BE2C (cell line): ENCODE measurements around the gene PPP3CA.

ENCODE experiments used
- DNase-seq: peaks from one replicate; pipeline ENCODE4 v3.0.0-alpha.2; 2020
- H3K27me3 ChIP-seq: fragments of 250-450 bp; sonication (Bioruptor Pico); 2 replicates; pipeline ENCODE4 v1.5.1; 2020; ENCODE audit warnings: mild to moderate bottlenecking
- H3K36me3 ChIP-seq: fragments of 250-450 bp; sonication (Bioruptor Pico); 2 replicates; pipeline ENCODE4 v1.5.1; 2020; ENCODE audit warnings: mild to moderate bottlenecking
- H3K4me1 ChIP-seq: fragments of 250-450 bp; sonication (Bioruptor Pico); 2 replicates; pipeline ENCODE4 v1.5.1; 2020
- H3K4me3 ChIP-seq: 2 replicates; pipeline ENCODE4 v1.5.1; 2011; ENCODE audit warnings: low read depth, low read length
- H3K9me3 ChIP-seq: fragments of 250-450 bp; sonication (Bioruptor Pico); 2 replicates; pipeline ENCODE4 v1.5.1; 2020
- CTCF ChIP-seq: IDR thresholded peaks from 2 replicates; pipeline ENCODE4 v1.5.1; 2012; ENCODE audit warnings: mild to moderate bottlenecking, low read depth, low read length

PPP3CA gene

GRCh38 chr4:101074326-101074725 lies 273.0 kb downstream of the PPP3CA start:
- no peaks in the 10 kb centered on the region for H3K27me3 ChIP-seq
- H3K9me3 ChIP-seq = no peaks in the 10 kb centered on the region
- DNase-seq = no peak
- no peak for TF ChIP-seq CTCF
- no peak overlapping the region for H3K4me3 ChIP-seq
- H3K4me1 ChIP-seq = no peaks in the 10 kb centered on the region; the same call in 1 of the 2 replicates
- no peaks in the 10 kb centered on the region for H3K36me3 ChIP-seq

- Histone ChIP-seq H3K4me3 (no peak overlapping the region), H3K36me3 (no peaks in the 10 kb centered on the region), H3K27me3 (no peaks in the 10 kb centered on the region), H3K4me1 (peaks cover 6% of the 10 kb centered on the region), H3K9me3 (no peaks in the 10 kb centered on the region)
- no peak for TF ChIP-seq CTCF
- no peak for DNase-seq
These were observed 276.1 kb downstream of the PPP3CA start for GRCh38 chr4:101071241-101071640.

DNA sequence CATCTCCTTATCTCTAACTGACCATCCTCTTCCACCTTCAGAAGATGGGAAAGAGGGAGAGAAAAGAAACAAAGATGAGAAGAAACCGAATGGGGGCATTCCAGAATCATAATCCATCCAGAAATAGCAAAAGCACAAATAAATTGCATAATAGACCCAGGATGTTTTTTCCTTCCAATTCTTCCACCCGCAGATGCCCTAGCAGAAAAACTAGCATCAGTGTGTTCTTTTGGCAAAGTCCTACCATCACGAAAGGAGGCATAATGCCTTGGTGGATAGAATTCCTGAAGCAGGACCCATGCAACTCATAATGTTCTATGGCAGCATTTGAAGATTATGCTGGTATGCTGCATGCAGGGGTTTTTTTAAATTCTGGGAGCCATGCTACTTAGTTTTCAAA lies 279.2 kb downstream of the PPP3CA start:
- TF ChIP-seq CTCF = no peak
- H3K27me3 ChIP-seq = no peaks in the 10 kb centered on the region
- H3K36me3 ChIP-seq = no peaks in the 10 kb centered on the region
- DNase-seq = no peak
- H3K9me3 ChIP-seq = no peaks in the 10 kb centered on the region
- H3K4me3 ChIP-seq = no peak overlapping the region
- H3K4me1 ChIP-seq = peaks cover 29% of the 10 kb centered on the region

DNA sequence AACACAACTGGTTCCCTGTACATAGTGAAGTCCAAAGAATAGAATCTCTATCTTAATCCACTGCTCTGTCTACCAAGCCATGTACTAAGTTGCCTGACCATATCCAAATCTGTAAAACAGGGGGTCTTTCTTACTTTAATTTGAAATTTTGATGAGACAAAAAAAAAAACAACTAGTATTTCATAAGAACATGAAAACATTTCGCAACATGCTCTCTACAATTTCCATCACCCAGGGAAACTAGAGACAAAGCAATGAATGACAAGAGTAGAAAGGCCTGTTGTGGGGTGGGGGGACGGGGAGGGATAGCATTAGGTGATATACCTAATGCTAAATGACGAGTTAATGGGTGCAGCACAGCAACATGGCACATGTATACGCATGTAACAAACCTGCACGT lies 279.9 kb downstream of the PPP3CA start:
- no peaks in the 10 kb centered on the region for H3K9me3 ChIP-seq
- DNase-seq = no peak
- H3K4me3 ChIP-seq = no peak overlapping the region
- TF ChIP-seq CTCF = no peak
- H3K36me3 ChIP-seq = no peaks in the 10 kb centered on the region
- peaks cover 29% of the 10 kb centered on the region for H3K4me1 ChIP-seq
- H3K27me3 ChIP-seq = no peaks in the 10 kb centered on the region

- DNase-seq = no peak
- Histone ChIP-seq H3K4me1 (peaks cover 29% of the 10 kb centered on the region), H3K36me3 (no peaks in the 10 kb centered on the region), H3K4me3 (no peak overlapping the region), H3K27me3 (no peaks in the 10 kb centered on the region), H3K9me3 (no peaks in the 10 kb centered on the region)
- TF ChIP-seq CTCF = no peak
These were observed 280.6 kb downstream of the PPP3CA start for GRCh38 chr4:101066626-101067170.

- Histone ChIP-seq H3K36me3 (no peaks in the 10 kb centered on the region), H3K4me3 (no peak overlapping the region), H3K4me1 (peaks cover 31% of the 10 kb centered on the region), H3K9me3 (no peaks in the 10 kb centered on the region), H3K27me3 (no peaks in the 10 kb centered on the region)
- no peak for TF ChIP-seq CTCF
- DNase-seq = no peak
These were observed 281.3 kb downstream of the PPP3CA start for GRCh38 chr4:101065935-101066485.
